ENCODE results near the gene BICRAL. TPM values are rescaled to one million over a fixed set of nuclear protein-coding genes. Genes with fewer than 3 reads are reported as not detected.
"Not testable (repeated sequence)": the region's sequence is repeated elsewhere in the genome, so short reads cannot be mapped to it uniquely, and the experiment has no call there.

Gene BICRAL, protein sequence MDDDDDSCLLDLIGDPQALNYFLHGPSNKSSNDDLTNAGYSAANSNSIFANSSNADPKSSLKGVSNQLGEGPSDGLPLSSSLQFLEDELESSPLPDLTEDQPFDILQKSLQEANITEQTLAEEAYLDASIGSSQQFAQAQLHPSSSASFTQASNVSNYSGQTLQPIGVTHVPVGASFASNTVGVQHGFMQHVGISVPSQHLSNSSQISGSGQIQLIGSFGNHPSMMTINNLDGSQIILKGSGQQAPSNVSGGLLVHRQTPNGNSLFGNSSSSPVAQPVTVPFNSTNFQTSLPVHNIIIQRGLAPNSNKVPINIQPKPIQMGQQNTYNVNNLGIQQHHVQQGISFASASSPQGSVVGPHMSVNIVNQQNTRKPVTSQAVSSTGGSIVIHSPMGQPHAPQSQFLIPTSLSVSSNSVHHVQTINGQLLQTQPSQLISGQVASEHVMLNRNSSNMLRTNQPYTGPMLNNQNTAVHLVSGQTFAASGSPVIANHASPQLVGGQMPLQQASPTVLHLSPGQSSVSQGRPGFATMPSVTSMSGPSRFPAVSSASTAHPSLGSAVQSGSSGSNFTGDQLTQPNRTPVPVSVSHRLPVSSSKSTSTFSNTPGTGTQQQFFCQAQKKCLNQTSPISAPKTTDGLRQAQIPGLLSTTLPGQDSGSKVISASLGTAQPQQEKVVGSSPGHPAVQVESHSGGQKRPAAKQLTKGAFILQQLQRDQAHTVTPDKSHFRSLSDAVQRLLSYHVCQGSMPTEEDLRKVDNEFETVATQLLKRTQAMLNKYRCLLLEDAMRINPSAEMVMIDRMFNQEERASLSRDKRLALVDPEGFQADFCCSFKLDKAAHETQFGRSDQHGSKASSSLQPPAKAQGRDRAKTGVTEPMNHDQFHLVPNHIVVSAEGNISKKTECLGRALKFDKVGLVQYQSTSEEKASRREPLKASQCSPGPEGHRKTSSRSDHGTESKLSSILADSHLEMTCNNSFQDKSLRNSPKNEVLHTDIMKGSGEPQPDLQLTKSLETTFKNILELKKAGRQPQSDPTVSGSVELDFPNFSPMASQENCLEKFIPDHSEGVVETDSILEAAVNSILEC
- 10 to 100 TPM; 12.0 to 12.1 TPM for total RNA-seq

- Mint-ChIP-seq H3K36me3 (peaks cover 16% of the 10 kb centered on the region), H3K9me3 (no peaks in the 10 kb centered on the region), H3K27ac (peak within 1 kb of the TSS; percentile 95), H3K4me1 (ENCODE audit: low read depth) (peaks cover 32% of the 10 kb centered on the region), H3K4me3 (peak within 1 kb of the TSS; percentile 81), H3K27me3 (no peaks in the 10 kb centered on the region)
- intact Hi-C loops (cut with micrococcal nuclease): loop anchor here (1.0 to 5.0 kb wide), 4 partner anchors 11 to 55 kb away; partner anchors contain the start of gene TBCC
- POLR2A ChIA-PET: interaction anchor here (0.5 to 9.2 kb wide), 14 partner anchors 9 to 148 kb away, joined by 3 to 108 read pairs (median 4); partner anchors contain the start of genes CNPY3, RPL7L1 and TBCC
- DNase-seq: peak; percentile 81
- CTCF ChIA-PET: interaction anchor here (1.1 to 1.7 kb wide), 3 partner anchors 9 to 20 kb away, joined by 3 to 5 read pairs (median 3); no protein-coding TSS in a partner anchor
Measured at GRCh38 chr6:42781796-42782688, at the start of gene BICRAL. Gene BICRAL (plus strand): TSS chr6:42782052. CDS start chr6:42822023, 39,971 bp downstream.

- not testable (repeated sequence) for H3K4me3 Mint-ChIP-seq
Measured at GRCh38 chr6:42733867-42734481, 47.9 kb upstream of the BICRAL start.

DNA sequence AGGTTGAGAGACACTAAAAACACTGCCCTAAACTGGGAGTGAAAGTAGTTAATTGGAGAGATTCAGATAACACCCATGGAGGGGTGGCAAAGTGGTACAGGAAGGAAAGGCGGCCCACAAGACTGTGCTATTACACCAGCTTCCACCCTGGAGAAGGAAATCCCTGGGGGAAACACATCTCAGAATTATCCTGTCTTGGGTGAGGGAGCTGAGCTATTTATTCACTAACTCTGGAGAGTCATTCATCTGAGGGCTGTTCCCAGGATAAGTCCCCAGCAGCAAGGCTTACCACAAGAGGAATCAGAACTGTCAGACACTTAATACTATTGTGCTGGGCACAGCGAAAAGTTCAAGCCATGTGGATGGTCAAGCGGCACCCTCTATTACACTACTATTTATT, 45.9 kb upstream of the BICRAL start:
- Mint-ChIP-seq H3K4me3 (no peak overlapping the region), H3K27ac (no peak overlapping the region), H3K9me3 (no peaks in the 10 kb centered on the region), H3K36me3 (no peaks in the 10 kb centered on the region), H3K27me3 (no peaks in the 10 kb centered on the region), H3K4me1 (ENCODE audit: low read depth) (no peaks in the 10 kb centered on the region)
- POLR2A ChIA-PET: no interaction called here
- intact Hi-C loops (cut with micrococcal nuclease): no loop called here
- DNase-seq: no peak
- CTCF ChIA-PET: no interaction called here

More at GRCh38 chr6:42733867-42734481, 47.9 kb upstream of the BICRAL start:
- ChIA-PET POLR2A (interaction anchor here (0.6 kb wide), 1 partner anchor 85 kb away, joined by 3 read pairs; no protein-coding TSS in a partner anchor), CTCF (interaction anchor here (0.7 to 1.6 kb wide), 2 partner anchors 8 to 17 kb away, joined by 4 to 5 read pairs; no protein-coding TSS in a partner anchor)
- DNase-seq; H3K9me3 Mint-ChIP-seq; H3K27me3 Mint-ChIP-seq; H3K36me3 Mint-ChIP-seq; H3K4me1 Mint-ChIP-seq (ENCODE audit: low read depth); H3K27ac Mint-ChIP-seq; intact Hi-C loops (cut with micrococcal nuclease): not testable (repeated sequence)

- POLR2A ChIA-PET: no interaction called here
- intact Hi-C loops (cut with micrococcal nuclease): loop anchor here (10.0 kb wide), 1 partner anchor 434 kb away; the partner anchor contains the start of gene SRF
Measured at GRCh38 chr6:42740725-42741124, 41.1 kb upstream of the BICRAL start.

GRCh38 chr6:42742116-42742894, 39.5 kb upstream of the BICRAL start:
- no peak for DNase-seq
- Mint-ChIP-seq H3K4me1 (ENCODE audit: low read depth) (peaks cover 9% of the 10 kb centered on the region), H3K9me3 (peaks cover 2% of the 10 kb centered on the region), H3K4me3 (no peak overlapping the region), H3K36me3 (peaks cover 8% of the 10 kb centered on the region), H3K27ac (no peak overlapping the region), H3K27me3 (no peaks in the 10 kb centered on the region)
- intact Hi-C loops (cut with micrococcal nuclease): loop anchor here (10.0 kb wide), 1 partner anchor 432 kb away; the partner anchor contains the start of gene SRF
- ChIA-PET POLR2A (interaction anchor here (1.6 kb wide), 1 partner anchor 29 kb away, joined by 4 read pairs; no protein-coding TSS in a partner anchor), CTCF (interaction anchor here (1.0 to 1.1 kb wide), 3 partner anchors 15 to 401 kb away, joined by 3 to 4 read pairs (median 3); no protein-coding TSS in a partner anchor)

More at GRCh38 chr6:42740725-42741124, 41.1 kb upstream of the BICRAL start:
- H3K27ac Mint-ChIP-seq: no peak overlapping the region
- CTCF ChIA-PET: interaction anchor here (1.3 kb wide), 1 partner anchor 14 kb away, joined by 5 read pairs; no protein-coding TSS in a partner anchor
- peaks cover 2% of the 10 kb centered on the region for H3K9me3 Mint-ChIP-seq
- H3K36me3 Mint-ChIP-seq: peaks cover 6% of the 10 kb centered on the region
- H3K4me3 Mint-ChIP-seq: no peak overlapping the region
- H3K27me3 Mint-ChIP-seq: no peaks in the 10 kb centered on the region
- DNase-seq: no peak
- H3K4me1 Mint-ChIP-seq (ENCODE audit: low read depth): peaks cover 8% of the 10 kb centered on the region

DNA sequence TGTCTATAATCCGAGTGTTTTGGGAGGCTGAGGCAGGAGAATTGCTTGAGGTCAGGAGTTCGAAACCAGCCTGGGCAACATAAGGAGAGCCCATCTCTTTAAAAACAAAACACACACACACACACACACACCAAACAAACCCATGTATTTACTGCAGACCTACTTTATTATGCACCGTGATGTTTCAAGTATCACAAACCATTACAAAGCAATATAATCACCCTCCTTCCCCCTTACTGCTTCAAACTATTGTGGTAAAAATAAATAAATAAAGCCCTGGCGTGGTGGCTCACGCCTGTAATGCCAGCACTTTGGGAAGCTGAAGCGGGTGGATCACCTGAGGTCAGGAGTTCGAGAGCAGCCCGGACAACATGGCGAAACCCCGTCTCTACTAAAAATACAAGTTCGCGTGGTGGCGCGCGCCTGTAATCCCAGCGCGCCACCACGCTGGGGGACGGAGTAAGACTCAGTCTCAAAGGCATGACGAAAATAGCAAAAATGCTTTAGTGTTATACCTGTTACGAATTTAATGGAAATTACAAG, 37.4 kb upstream of the BICRAL start:
- Mint-ChIP-seq H3K27me3 (no peaks in the 10 kb centered on the region), H3K4me3 (peak overlapping the region; percentile 99), H3K9me3 (peaks cover 2% of the 10 kb centered on the region), H3K36me3 (peaks cover 8% of the 10 kb centered on the region), H3K27ac (no peak overlapping the region), H3K4me1 (ENCODE audit: low read depth) (peaks cover 24% of the 10 kb centered on the region)
- DNase-seq: no peak
- ChIA-PET CTCF (interaction anchor here (0.6 to 4.1 kb wide), 5 partner anchors 18 to 136 kb away, joined by 3 to 25 read pairs (median 5); partner anchors contain the start of gene RPL7L1), POLR2A (interaction anchor here (2.8 to 5.4 kb wide), 3 partner anchors 18 to 39 kb away, joined by 15 to 97 read pairs (median 54); partner anchors contain the start of gene BICRAL)
- intact Hi-C loops (cut with micrococcal nuclease): loop anchor here (10.0 kb wide), 1 partner anchor 430 kb away; the partner anchor contains the start of gene SRF

- ChIA-PET CTCF (interaction anchor here (1.0 to 4.1 kb wide), 7 partner anchors 19 to 958 kb away, joined by 3 to 25 read pairs (median 3); partner anchors contain the start of genes RPL7L1 and TOMM6), POLR2A (interaction anchor here (0.6 to 5.4 kb wide), 11 partner anchors 19 to 479 kb away, joined by 3 to 97 read pairs (median 8); partner anchors contain the start of genes BICRAL, CNPY3, RPL7L1 and UBR2)
- H3K4me3 Mint-ChIP-seq: peak overlapping the region; percentile 99
- H3K27me3 Mint-ChIP-seq: no peaks in the 10 kb centered on the region
- H3K4me1 Mint-ChIP-seq (ENCODE audit: low read depth): peaks cover 24% of the 10 kb centered on the region
- H3K9me3 Mint-ChIP-seq: peaks cover 2% of the 10 kb centered on the region
- DNase-seq: peak; percentile 62
- intact Hi-C loops (cut with micrococcal nuclease): loop anchor here (5.0 to 10.0 kb wide), 2 partner anchors 83 to 430 kb away; partner anchors contain the start of gene SRF
- peak overlapping the region; percentile 96 for H3K27ac Mint-ChIP-seq
- peaks cover 8% of the 10 kb centered on the region for H3K36me3 Mint-ChIP-seq
Measured at GRCh38 chr6:42745083-42745639, 36.7 kb upstream of the BICRAL start.

DNA sequence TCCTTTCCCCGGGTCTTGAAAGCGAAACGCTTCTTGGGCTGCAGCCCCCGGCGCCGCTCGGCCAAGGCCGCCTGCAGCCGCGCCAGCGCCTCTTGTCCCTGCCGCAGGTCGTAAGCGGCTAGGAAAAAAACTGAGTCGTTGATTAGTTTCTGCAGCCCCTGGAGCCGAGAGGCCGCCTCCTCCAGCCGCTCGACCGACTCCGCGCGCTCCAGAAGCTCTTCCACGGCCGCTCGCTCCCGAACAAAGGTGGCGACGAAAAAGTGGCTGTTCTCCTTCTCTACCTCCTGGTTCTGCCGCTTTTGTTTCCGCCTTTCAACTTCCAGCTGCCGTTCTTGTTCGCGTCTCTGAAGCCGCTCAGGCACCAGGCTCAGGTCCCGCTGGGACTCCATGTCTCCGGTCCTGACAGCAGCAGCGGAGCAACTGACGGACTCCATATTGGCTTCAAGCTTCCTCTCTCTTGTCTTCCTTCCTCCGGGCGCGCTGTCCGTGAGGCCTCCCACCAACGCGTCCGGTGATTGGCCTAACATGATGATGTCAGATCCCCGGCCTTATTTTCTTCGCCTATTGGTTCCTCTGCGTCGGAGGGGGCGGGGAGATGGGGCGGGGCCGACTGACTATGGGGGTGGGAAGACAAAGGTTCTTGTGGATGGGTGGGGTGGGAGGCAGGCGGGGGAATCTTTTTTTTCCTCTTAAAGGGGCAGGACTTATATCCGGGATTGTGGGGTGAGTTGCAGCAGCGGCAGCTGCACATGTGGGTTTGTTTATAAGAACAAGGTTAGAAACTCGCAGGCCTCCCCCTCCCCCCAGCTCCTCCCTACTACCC, 36.0 kb upstream of the BICRAL start, which contains the start of gene TBCC:
Gene TBCC, minus strand, starts transcription at position 464 of the 823 bp plus-strand sequence. Its CDS starts 30 bp downstream, at position 434.
- Mint-ChIP-seq H3K27ac (peak within 1 kb of the TSS; percentile 96), H3K36me3 (peaks cover 8% of the 10 kb centered on the region), H3K9me3 (peaks cover 2% of the 10 kb centered on the region), H3K4me1 (ENCODE audit: low read depth) (peaks cover 24% of the 10 kb centered on the region), H3K27me3 (no peaks in the 10 kb centered on the region), H3K4me3 (peak within 1 kb of the TSS; percentile 99)
- ChIA-PET POLR2A (interaction anchor here (0.6 to 5.4 kb wide), 14 partner anchors 16 to 478 kb away, joined by 3 to 97 read pairs (median 7); partner anchors contain the start of genes BICRAL, CNPY3, KLC4 and MRPL2), CTCF (interaction anchor here (0.9 to 4.1 kb wide), 10 partner anchors 19 to 959 kb away, joined by 3 to 25 read pairs (median 3); partner anchors contain the start of genes RPL7L1 and TOMM6)
- DNase-seq: peak; percentile 97
- intact Hi-C loops (cut with micrococcal nuclease): loop anchor here (1.0 to 10.0 kb wide), 9 partner anchors 20 to 429 kb away; partner anchors contain the start of genes BICRAL, CNPY3, PPP2R5D and RPL7L1
